Measurements from ENCODE around the gene MYO1B.
"Not testable (repeated sequence)": the region's sequence is repeated elsewhere in the genome, so short reads cannot be mapped to it uniquely, and the experiment has no call there.

Gene MYO1B

GRCh38 chr2:191415101-191415500 is 169.9 kb downstream of the MYO1B start:
- FAIRE-seq, result no peak

GRCh38 chr2:191415858-191416257 is 170.7 kb downstream of the MYO1B start:
- no peak for FAIRE-seq

- FAIRE-seq, result no peak
Observed at GRCh38 chr2:191417746-191418145, 172.5 kb downstream of the MYO1B start.

GRCh38 chr2:191421950-191422349 is 176.7 kb downstream of the MYO1B start:
- no peak for FAIRE-seq

GRCh38 chr2:191427031-191427430 is 181.8 kb downstream of the MYO1B start:
- FAIRE-seq, result no peak

GRCh38 chr2:191428141-191428540 is 182.9 kb downstream of the MYO1B start:
- FAIRE-seq, result no peak

GRCh38 chr2:191430476-191430875 is 185.3 kb downstream of the MYO1B start:
- FAIRE-seq, result no peak

- no peak for FAIRE-seq
Observed at GRCh38 chr2:191432121-191432520, 186.9 kb downstream of the MYO1B start.

GRCh38 chr2:191434072-191434471 is 188.9 kb downstream of the MYO1B start:
- no peak for FAIRE-seq

- FAIRE-seq, result no peak
Observed at GRCh38 chr2:191435141-191435540, 189.9 kb downstream of the MYO1B start.

GRCh38 chr2:191436368-191437055 is 191.3 kb downstream of the MYO1B start:
- no peak for FAIRE-seq

GRCh38 chr2:191439481-191439880 is 194.3 kb downstream of the MYO1B start:
- FAIRE-seq, result no peak

GRCh38 chr2:191441496-191442214 is 196.5 kb downstream of the MYO1B start:
- FAIRE-seq, result no peak

GRCh38 chr2:191443446-191443845 is 198.2 kb downstream of the MYO1B start:
- FAIRE-seq, result no peak

- no peak for FAIRE-seq
Observed at GRCh38 chr2:191446910-191447309, 201.7 kb downstream of the MYO1B start.

GRCh38 chr2:191451116-191451515 is 205.9 kb downstream of the MYO1B start:
- FAIRE-seq, result no peak

- FAIRE-seq, result no peak
Observed at GRCh38 chr2:191452065-191452464, 206.9 kb downstream of the MYO1B start.

GRCh38 chr2:191453761-191454160 is 208.6 kb downstream of the MYO1B start:
- FAIRE-seq, result no peak

- not testable (repeated sequence) for FAIRE-seq
Observed at GRCh38 chr2:191456506-191456905, 211.3 kb downstream of the MYO1B start.

GRCh38 chr2:191459158-191459557 is 214.0 kb downstream of the MYO1B start:
- no peak for FAIRE-seq

GRCh38 chr2:191462370-191462769 is 217.2 kb downstream of the MYO1B start:
- FAIRE-seq, result no peak

- FAIRE-seq, result no peak
Observed at GRCh38 chr2:191463790-191464189, 218.6 kb downstream of the MYO1B start.

- FAIRE-seq, result no peak
Observed at GRCh38 chr2:191465766-191466420, 220.7 kb downstream of the MYO1B start.

- no peak for FAIRE-seq
Observed at GRCh38 chr2:191467113-191467512, 221.9 kb downstream of the MYO1B start.

Measured in A204.1 (cell line).